ENCODE data around the gene RNASE11.

GRCh38 chr14:20632448-20632830 is 44.6 kb upstream of the RNASE11 start:
- TF ChIP-seq CTCF (optimal IDR thresholded peaks at IDR 0.05 in 1 of 3, IDR thresholded peaks at IDR 0.05 in 1 of 3, conservative IDR thresholded peaks at IDR 0.05 in 1 of 3; ENCODE audit: extremely low read depth in 1 of 3, insufficient read depth in 2 of 3, low read length in 3 of 3) (no peak), EZH2 (IDR thresholded peaks at IDR 0.05; ENCODE audit: low read length) (no peak)
